ENCODE measurements around the gene APOBEC3B.
"Not testable (repeated sequence)": the region's sequence is repeated elsewhere in the genome, so short reads cannot be mapped to it uniquely, and the experiment has no call there.

The APOBEC3B gene

GRCh38 chr22:38981005-38981991 lies 849 bp upstream of the APOBEC3B start:
- Histone ChIP-seq H3K27me3 (ENCODE audit: control insufficient read depth in 3 of 3, insufficient read depth in 3 of 3, low read depth in 1 of 3, low read length in 3 of 3) (no peaks in the 10 kb centered on the region), H3K9ac (ENCODE audit: low read depth, low read length, poor library complexity) (no peak overlapping the region), H3K27ac (replicated peaks; ENCODE audit: low read length) (no peak overlapping the region), H2BK12ac (ENCODE audit: low read length) (no peak overlapping the region), H3K14ac (ENCODE audit: low read length) (no peak overlapping the region), H2AFZ (ENCODE audit: low read length) (peak overlapping the region; percentile 97), H2BK5ac (ENCODE audit: low read length) (no peak overlapping the region), H3K36me3 (replicated peaks in 1 of 2; ENCODE audit: control insufficient read depth in 2 of 2, insufficient read depth in 2 of 2, low read length in 2 of 2) (no peaks in the 10 kb centered on the region), H3K9me3 (replicated peaks in 1 of 2; ENCODE audit: control insufficient read depth in 2 of 2, insufficient read depth in 1 of 2, low read depth in 1 of 2, low read length in 2 of 2) (peaks cover 4 to 7% of the 10 kb centered on the region in 2 donors), H3K4me2 (ENCODE audit: insufficient read depth, low read length, poor library complexity, severe bottlenecking) (no peak overlapping the region), H4K8ac (ENCODE audit: low read depth, low read length) (no peak overlapping the region), H2BK120ac (ENCODE audit: low read depth, low read length) (no peak overlapping the region), H3K18ac (ENCODE audit: low read length) (peak overlapping the region; percentile 93), H3K4me3 (ENCODE audit: low read length in 2 of 2) (peak overlapping the region in 1 of 2 donors; percentile 45), H3K4ac (ENCODE audit: low read length) (no peak overlapping the region), H3K79me1 (ENCODE audit: low read depth, low read length) (no peaks in the 10 kb centered on the region), H2BK15ac (ENCODE audit: low read length) (peak overlapping the region; percentile 14), H3K23ac (ENCODE audit: low read depth, low read length, poor library complexity) (no peak overlapping the region), H3K4me1 (ENCODE audit: control insufficient read depth in 2 of 2, insufficient read depth in 1 of 2, low read depth in 1 of 2, low read length in 2 of 2) (peaks cover 6 to 11% of the 10 kb centered on the region in 2 donors), H4K91ac (ENCODE audit: low read depth, low read length, poor library complexity) (no peak overlapping the region), H2AK5ac (ENCODE audit: low read depth, low read length) (no peak overlapping the region)
- DNase-seq (ENCODE audit: low spot score): peak; percentile 26
- WGBS, 2 donors (ENCODE audit: extremely low coverage in 2 of 2, insufficient read length in 2 of 2, insufficient replicate concordance in 1 of 2): no CpG with 5 or more reads among the region's 27 CpGs

- no CpG with 5 or more reads among the region's 2 CpGs for whole genome bisulfite sequencing, 2 donors (ENCODE audit: extremely low coverage in 2 of 2, insufficient read length in 2 of 2, insufficient replicate concordance in 1 of 2)
Observed at GRCh38 chr22:38984224-38984623, 2.1 kb downstream of the APOBEC3B start.

GRCh38 chr22:38984784-38985757 lies 2.9 kb downstream of the APOBEC3B start:
- no CpG with 5 or more reads among the region's 9 CpGs for WGBS, 2 donors (ENCODE audit: extremely low coverage in 2 of 2, insufficient read length in 2 of 2, insufficient replicate concordance in 1 of 2)
- H2BK15ac ChIP-seq (ENCODE audit: low read length); H3K79me1 ChIP-seq (ENCODE audit: low read depth, low read length); H3K27me3 ChIP-seq (ENCODE audit: control insufficient read depth in 3 of 3, insufficient read depth in 3 of 3, low read depth in 1 of 3, low read length in 3 of 3); H3K9me3 ChIP-seq (replicated peaks in 1 of 2; ENCODE audit: control insufficient read depth in 2 of 2, insufficient read depth in 1 of 2, low read depth in 1 of 2, low read length in 2 of 2); H4K91ac ChIP-seq (ENCODE audit: low read depth, low read length, poor library complexity); H3K27ac ChIP-seq (replicated peaks; ENCODE audit: low read length); H3K9ac ChIP-seq (ENCODE audit: low read depth, low read length, poor library complexity); H3K23ac ChIP-seq (ENCODE audit: low read depth, low read length, poor library complexity); H2BK5ac ChIP-seq (ENCODE audit: low read length); H2BK12ac ChIP-seq (ENCODE audit: low read length); H3K4me2 ChIP-seq (ENCODE audit: insufficient read depth, low read length, poor library complexity, severe bottlenecking); H3K14ac ChIP-seq (ENCODE audit: low read length); H3K4me3 ChIP-seq (ENCODE audit: low read length in 2 of 2); H4K8ac ChIP-seq (ENCODE audit: low read depth, low read length); H2AFZ ChIP-seq (ENCODE audit: low read length); H3K18ac ChIP-seq (ENCODE audit: low read length); H3K36me3 ChIP-seq (replicated peaks in 1 of 2; ENCODE audit: control insufficient read depth in 2 of 2, insufficient read depth in 2 of 2, low read length in 2 of 2); DNase-seq (ENCODE audit: low spot score); H2AK5ac ChIP-seq (ENCODE audit: low read depth, low read length); H3K4ac ChIP-seq (ENCODE audit: low read length); H2BK120ac ChIP-seq (ENCODE audit: low read depth, low read length): not testable (repeated sequence)
- peaks cover 6 to 11% of the 10 kb centered on the region in 2 donors for H3K4me1 ChIP-seq (ENCODE audit: control insufficient read depth in 2 of 2, insufficient read depth in 1 of 2, low read depth in 1 of 2, low read length in 2 of 2)

More at GRCh38 chr22:38984224-38984623, 2.1 kb downstream of the APOBEC3B start:
- H3K4me2 ChIP-seq (ENCODE audit: insufficient read depth, low read length, poor library complexity, severe bottlenecking): no peak overlapping the region
- H2BK5ac ChIP-seq (ENCODE audit: low read length): no peak overlapping the region
- H3K27me3 ChIP-seq (ENCODE audit: control insufficient read depth in 3 of 3, insufficient read depth in 3 of 3, low read depth in 1 of 3, low read length in 3 of 3): no peaks in the 10 kb centered on the region
- H4K8ac ChIP-seq (ENCODE audit: low read depth, low read length): no peak overlapping the region
- H3K27ac ChIP-seq (replicated peaks; ENCODE audit: low read length): no peak overlapping the region
- no peak overlapping the region for H2BK120ac ChIP-seq (ENCODE audit: low read depth, low read length)
- H3K9me3 ChIP-seq (replicated peaks in 1 of 2; ENCODE audit: control insufficient read depth in 2 of 2, insufficient read depth in 1 of 2, low read depth in 1 of 2, low read length in 2 of 2): peaks cover 4 to 7% of the 10 kb centered on the region in 2 donors
- no peak overlapping the region for H2BK15ac ChIP-seq (ENCODE audit: low read length)
- H3K4me1 ChIP-seq (ENCODE audit: control insufficient read depth in 2 of 2, insufficient read depth in 1 of 2, low read depth in 1 of 2, low read length in 2 of 2): peaks cover 6 to 11% of the 10 kb centered on the region in 2 donors
- no peak overlapping the region for H2AK5ac ChIP-seq (ENCODE audit: low read depth, low read length)
- H3K4me3 ChIP-seq (ENCODE audit: low read length in 2 of 2): no peak overlapping the region
- H3K36me3 ChIP-seq (replicated peaks in 1 of 2; ENCODE audit: control insufficient read depth in 2 of 2, insufficient read depth in 2 of 2, low read length in 2 of 2): no peaks in the 10 kb centered on the region
- no peak overlapping the region for H3K23ac ChIP-seq (ENCODE audit: low read depth, low read length, poor library complexity)
- H3K18ac ChIP-seq (ENCODE audit: low read length): no peak overlapping the region
- no peak for DNase-seq (ENCODE audit: low spot score)
- H3K79me1 ChIP-seq (ENCODE audit: low read depth, low read length): no peaks in the 10 kb centered on the region
- no peak overlapping the region for H3K9ac ChIP-seq (ENCODE audit: low read depth, low read length, poor library complexity)
- no peak overlapping the region for H3K14ac ChIP-seq (ENCODE audit: low read length)
- H2BK12ac ChIP-seq (ENCODE audit: low read length): no peak overlapping the region
- no peak overlapping the region for H4K91ac ChIP-seq (ENCODE audit: low read depth, low read length, poor library complexity)
- H3K4ac ChIP-seq (ENCODE audit: low read length): no peak overlapping the region
- H2AFZ ChIP-seq (ENCODE audit: low read length): no peak overlapping the region

Data from neuronal stem cell (in vitro differentiated cells).